ENCODE measurements around the gene CPNE5.

CPNE5 gene

GRCh38 chr6:36695414-36695813 is 143.8 kb downstream of the CPNE5 start:
- no peak for DNase-seq
- no peak overlapping the region for H3K27ac ChIP-seq
- no peaks in the 10 kb centered on the region for H3K27me3 ChIP-seq (replicated peaks)
- in situ Hi-C loops (cut with HindIII; ENCODE audit: low pct_ligation_motif_present, low sequenced_read_pairs) = no loop called here
- TF ChIP-seq, protein P1, sequence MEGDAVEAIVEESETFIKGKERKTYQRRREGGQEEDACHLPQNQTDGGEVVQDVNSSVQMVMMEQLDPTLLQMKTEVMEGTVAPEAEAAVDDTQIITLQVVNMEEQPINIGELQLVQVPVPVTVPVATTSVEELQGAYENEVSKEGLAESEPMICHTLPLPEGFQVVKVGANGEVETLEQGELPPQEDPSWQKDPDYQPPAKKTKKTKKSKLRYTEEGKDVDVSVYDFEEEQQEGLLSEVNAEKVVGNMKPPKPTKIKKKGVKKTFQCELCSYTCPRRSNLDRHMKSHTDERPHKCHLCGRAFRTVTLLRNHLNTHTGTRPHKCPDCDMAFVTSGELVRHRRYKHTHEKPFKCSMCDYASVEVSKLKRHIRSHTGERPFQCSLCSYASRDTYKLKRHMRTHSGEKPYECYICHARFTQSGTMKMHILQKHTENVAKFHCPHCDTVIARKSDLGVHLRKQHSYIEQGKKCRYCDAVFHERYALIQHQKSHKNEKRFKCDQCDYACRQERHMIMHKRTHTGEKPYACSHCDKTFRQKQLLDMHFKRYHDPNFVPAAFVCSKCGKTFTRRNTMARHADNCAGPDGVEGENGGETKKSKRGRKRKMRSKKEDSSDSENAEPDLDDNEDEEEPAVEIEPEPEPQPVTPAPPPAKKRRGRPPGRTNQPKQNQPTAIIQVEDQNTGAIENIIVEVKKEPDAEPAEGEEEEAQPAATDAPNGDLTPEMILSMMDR (IDR thresholded peaks at IDR 0.05; ENCODE audit: low read depth, low read length, missing control alignments) = no peak
- no peaks in the 10 kb centered on the region for H3K36me3 ChIP-seq (replicated peaks)
- no peak overlapping the region for H3K4me3 ChIP-seq (ENCODE audit: low read depth, low read length)

DNA sequence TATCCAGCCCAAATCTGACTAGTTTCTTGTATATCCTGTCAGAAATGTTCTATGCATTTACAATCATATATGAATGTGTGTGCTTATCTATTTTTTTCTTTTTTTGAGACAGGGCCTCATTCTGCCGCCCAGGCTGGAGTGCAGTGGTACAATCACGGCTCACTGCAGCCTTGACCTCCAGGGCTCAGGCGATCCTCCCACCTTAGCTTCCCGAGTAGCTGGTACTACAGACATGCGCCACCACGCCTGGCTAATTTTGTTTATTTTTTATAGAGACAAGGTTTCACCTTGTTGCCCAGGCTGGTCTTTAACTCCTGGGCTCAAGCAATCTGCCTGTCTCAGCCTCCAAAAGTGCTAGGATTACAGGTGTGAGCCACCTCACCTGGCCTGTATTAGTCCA is 144.6 kb downstream of the CPNE5 start:
- no peak overlapping the region for H3K4me3 ChIP-seq (ENCODE audit: low read depth, low read length)
- TF ChIP-seq, protein P1 (IDR thresholded peaks at IDR 0.05; ENCODE audit: low read depth, low read length, missing control alignments) = no peak
- in situ Hi-C loops (cut with HindIII; ENCODE audit: low pct_ligation_motif_present, low sequenced_read_pairs) = no loop called here

DNA sequence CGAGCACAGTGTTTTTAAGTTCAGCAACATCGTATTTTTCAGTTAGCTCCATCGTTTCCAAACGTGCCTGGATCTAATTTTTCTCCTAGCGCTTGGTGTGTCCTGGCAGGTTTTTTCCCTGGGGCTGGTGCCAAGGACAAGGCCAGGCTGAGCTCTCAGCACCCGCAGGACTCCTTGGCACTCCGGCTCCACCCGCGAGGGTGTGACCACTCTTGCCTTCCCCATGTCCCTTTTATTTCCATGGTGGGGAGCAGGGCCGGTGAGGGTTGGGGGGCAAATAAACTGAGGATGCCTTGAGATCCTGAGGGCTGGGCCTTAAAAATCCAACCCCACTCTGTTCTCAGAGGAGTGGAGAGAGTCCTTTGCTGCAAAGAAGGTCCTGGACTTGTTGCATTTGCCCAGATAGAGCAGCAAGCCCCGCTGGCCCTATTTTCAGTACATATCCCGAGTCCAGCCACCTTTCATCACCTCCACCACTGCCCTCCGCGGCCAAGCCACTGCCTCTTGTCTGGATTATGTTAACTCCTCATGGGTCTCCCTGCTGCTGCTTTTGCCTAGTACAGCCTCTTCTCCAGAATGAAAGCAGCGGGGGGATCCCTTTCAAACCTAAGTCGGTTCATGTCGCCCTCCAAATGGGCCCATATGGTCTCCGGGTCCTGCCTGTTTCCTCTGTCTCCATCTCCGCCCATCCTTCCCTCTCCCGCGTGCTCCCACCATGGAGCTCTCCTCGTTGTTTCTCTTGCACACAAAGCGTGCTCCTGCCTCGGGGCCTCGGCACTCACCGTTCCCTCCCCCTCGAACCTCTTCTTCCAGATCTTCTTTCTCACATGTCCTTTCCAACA is 146.2 kb downstream of the CPNE5 start:
- DNase-seq = no peak
- no peaks in the 10 kb centered on the region for H3K27me3 ChIP-seq (replicated peaks)
- in situ Hi-C loops (cut with HindIII; ENCODE audit: low pct_ligation_motif_present, low sequenced_read_pairs) = no loop called here
- H3K4me3 ChIP-seq (ENCODE audit: low read depth, low read length) = no peak overlapping the region
- TF ChIP-seq, protein P1 (IDR thresholded peaks at IDR 0.05; ENCODE audit: low read depth, low read length, missing control alignments) = no peak
- no peak overlapping the region for H3K27ac ChIP-seq
- H3K36me3 ChIP-seq (replicated peaks) = no peaks in the 10 kb centered on the region

More for the DNA sequence above, 144.6 kb downstream of the CPNE5 start:
- no peak overlapping the region for H3K27ac ChIP-seq
- no peak for DNase-seq
- no peaks in the 10 kb centered on the region for H3K36me3 ChIP-seq (replicated peaks)
- H3K27me3 ChIP-seq (replicated peaks) = no peaks in the 10 kb centered on the region

DNA sequence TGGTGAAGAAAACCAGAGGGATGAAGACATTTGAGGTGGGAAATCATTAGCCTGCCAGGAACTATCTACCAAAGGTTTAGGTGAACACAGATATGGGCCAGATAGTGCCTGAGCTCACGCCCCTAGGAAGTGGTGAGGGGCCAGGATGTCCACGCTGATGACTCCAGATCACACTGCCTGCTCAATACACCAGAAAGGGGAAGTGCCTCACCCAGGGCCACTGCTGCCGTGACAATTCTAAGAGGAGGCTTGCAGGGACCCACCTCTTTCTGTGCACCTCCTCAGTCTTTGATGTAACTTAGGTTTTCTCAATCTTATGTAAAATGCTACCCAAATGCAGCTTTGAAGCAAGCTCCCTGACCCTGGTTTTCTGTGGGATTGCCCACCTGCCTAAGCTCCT is 147.0 kb downstream of the CPNE5 start:
- H3K27me3 ChIP-seq (replicated peaks) = no peaks in the 10 kb centered on the region
- no peak for DNase-seq
- TF ChIP-seq, protein P1 (IDR thresholded peaks at IDR 0.05; ENCODE audit: low read depth, low read length, missing control alignments) = no peak
- H3K4me3 ChIP-seq (ENCODE audit: low read depth, low read length) = no peak overlapping the region
- in situ Hi-C loops (cut with HindIII; ENCODE audit: low pct_ligation_motif_present, low sequenced_read_pairs) = no loop called here
- no peak overlapping the region for H3K27ac ChIP-seq
- H3K36me3 ChIP-seq (replicated peaks) = peaks cover 3% of the 10 kb centered on the region

- Histone ChIP-seq H3K4me3 (ENCODE audit: low read depth, low read length) (no peak overlapping the region), H3K36me3 (replicated peaks) (peaks cover 9% of the 10 kb centered on the region), H3K27me3 (replicated peaks) (no peaks in the 10 kb centered on the region), H3K27ac (no peak overlapping the region)
- TF ChIP-seq, protein P1 (IDR thresholded peaks at IDR 0.05; ENCODE audit: low read depth, low read length, missing control alignments) = no peak
- in situ Hi-C loops (cut with HindIII; ENCODE audit: low pct_ligation_motif_present, low sequenced_read_pairs) = no loop called here
- DNase-seq = no peak
Observed at GRCh38 chr6:36691612-36692011, 147.6 kb downstream of the CPNE5 start.

Data from brain microvascular endothelial cell (primary cell).